GM19023 (cell line): ENCODE measurements around the gene CNTN4.

Experiments
- ATAC-seq: cut with Tn5 transposase; IDR thresholded peaks from one replicate; pipeline ENCODE4 v1.9.1; 2021; ENCODE audit warnings: mild to moderate bottlenecking, moderate library complexity; ENCODE audit not compliant: unreplicated experiment

CNTN4 gene

GRCh38 chr3:2375376-2375775 lies 276.7 kb downstream of the CNTN4 start:
- no peak for ATAC-seq

- ATAC-seq = no peak
Measured at GRCh38 chr3:2377281-2377680, 278.6 kb downstream of the CNTN4 start.

GRCh38 chr3:2390926-2391532 lies 292.4 kb downstream of the CNTN4 start:
- ATAC-seq = no peak

GRCh38 chr3:2391896-2392295 lies 293.2 kb downstream of the CNTN4 start:
- no peak for ATAC-seq

- no peak for ATAC-seq
Measured at GRCh38 chr3:2392981-2393380, 294.3 kb downstream of the CNTN4 start.

- ATAC-seq = no peak
Measured at GRCh38 chr3:2415083-2415482, 316.4 kb downstream of the CNTN4 start.

- no peak for ATAC-seq
Measured at GRCh38 chr3:2420919-2421318, 322.3 kb downstream of the CNTN4 start.

GRCh38 chr3:2423143-2423542 lies 324.5 kb downstream of the CNTN4 start:
- no peak for ATAC-seq

GRCh38 chr3:2441558-2441957 lies 342.9 kb downstream of the CNTN4 start:
- ATAC-seq = no peak

- ATAC-seq = no peak
Measured at GRCh38 chr3:2446146-2446545, 347.5 kb downstream of the CNTN4 start.

- ATAC-seq = no peak
Measured at GRCh38 chr3:2452249-2452648, 353.6 kb downstream of the CNTN4 start.

- no peak for ATAC-seq
Measured at GRCh38 chr3:2454865-2455264, 356.2 kb downstream of the CNTN4 start.

GRCh38 chr3:2456788-2457187 lies 358.1 kb downstream of the CNTN4 start:
- no peak for ATAC-seq

- ATAC-seq = no peak
Measured at GRCh38 chr3:2458816-2459215, 360.1 kb downstream of the CNTN4 start.

GRCh38 chr3:2465842-2466241 lies 367.2 kb downstream of the CNTN4 start:
- no peak for ATAC-seq

GRCh38 chr3:2468816-2469215 lies 370.1 kb downstream of the CNTN4 start:
- no peak for ATAC-seq

GRCh38 chr3:2476996-2477395 lies 378.3 kb downstream of the CNTN4 start:
- ATAC-seq = no peak

- ATAC-seq = no peak
Measured at GRCh38 chr3:2477620-2478019, 379.0 kb downstream of the CNTN4 start.

GRCh38 chr3:2484162-2485026 lies 385.7 kb downstream of the CNTN4 start:
- ATAC-seq = no peak

GRCh38 chr3:2485027-2485375 lies 386.3 kb downstream of the CNTN4 start:
- ATAC-seq = no peak

- no peak for ATAC-seq
Measured at GRCh38 chr3:2495746-2496145, 397.1 kb downstream of the CNTN4 start.

- no peak for ATAC-seq
Measured at GRCh38 chr3:2504912-2505311, 406.2 kb downstream of the CNTN4 start.

GRCh38 chr3:2506776-2507175 lies 408.1 kb downstream of the CNTN4 start:
- ATAC-seq = no peak
